Transverse colon (tissue), 4 donors: ENCODE results near the gene DPYD.

Source experiments
- CTCF ChIP-seq, 5 experiments: fragments of 200-600 bp in 3 of 5; fragments of 450-650 bp in 2 of 5; sonication (generic) in 3 of 5; IDR thresholded peaks; 1 replicate in 2 of 5; 2 replicates in 3 of 5; pipeline ENCODE4 v1.5.1; 2016 to 2017; ENCODE audit warnings: antibody characterized with exemption in 5 of 5, inconsistent platforms in 3 of 5, mild to moderate bottlenecking in 2 of 5, moderate library complexity in 1 of 5
- EP300 ChIP-seq: sonication (generic); formaldehyde crosslinking; IDR thresholded peaks from one replicate; pipeline ENCODE4 v1.6.1; 2017; ENCODE audit warnings: antibody characterized with exemption, low read depth
- POLR2A ChIP-seq: fragments of 450-650 bp; IDR thresholded peaks from one replicate; pipeline ENCODE4 v1.6.1; 2016; ENCODE audit warnings: antibody characterized with exemption, mild to moderate bottlenecking, moderate library complexity
- POLR2AphosphoS5 ChIP-seq, 3 donors: sonication (generic); formaldehyde crosslinking; IDR thresholded peaks; one replicate each; pipeline ENCODE4 v1.6.1; 2016; ENCODE audit warnings: antibody characterized with exemption in 3 of 3

- TF ChIP-seq POLR2A = no peak
- TF ChIP-seq CTCF (IDR thresholded peaks at IDR 0.05) = no peak
- TF ChIP-seq POLR2AphosphoS5 (IDR thresholded peaks at IDR 0.05) = no peak
- no peak for TF ChIP-seq EP300
These were observed 21.6 kb upstream of the DPYD start for GRCh38 chr1:97942161-97943123.
